BJ (cell line): ENCODE measurements around the gene PI16. TPM values are rescaled to one million over a fixed set of nuclear protein-coding genes. Genes with fewer than 3 reads are reported as not detected.

ENCODE experiments used
- CTCF ChIA-PET: fragments of 350-600 bp; formaldehyde crosslinking; extraction: SDS; loops from one replicate; lab custom pipeline; 2021; ENCODE audit warnings: antibody characterized with exemption, inconsistent platforms; lab: Yijun Ruan, JAX
- POLR2A ChIA-PET: fragments of 300-600 bp; sonication (Branson Sonifier 250); formaldehyde crosslinking; extraction: SDS; loops from one replicate; lab custom pipeline; 2021; ENCODE audit warnings: antibody characterized with exemption; lab: Charles Lee
- DNase-seq: peaks from one replicate; pipeline ENCODE4 v3.0.0-alpha.2; 2011; ENCODE audit warnings: low read depth
- H3K27me3 ChIP-seq: 2 replicates; pipeline ENCODE4 v1.6.0; 2011; ENCODE audit warnings: low read length; ENCODE audit not compliant: control insufficient read depth, insufficient read depth
- H3K36me3 ChIP-seq: 2 replicates; pipeline ENCODE4 v1.5.1; 2011; ENCODE audit warnings: low read length; ENCODE audit not compliant: control insufficient read depth, insufficient read depth
- H3K4me3 ChIP-seq: 2 replicates; pipeline ENCODE4 v1.5.1; 2011; ENCODE audit warnings: low read depth, mild to moderate bottlenecking, control low read depth, low read length
- CTCF ChIP-seq: IDR thresholded peaks from 2 replicates; pipeline ENCODE4 v1.5.1; 2011; ENCODE audit warnings: low read depth, mild to moderate bottlenecking, control low read depth, inconsistent platforms, low read length, moderate library complexity; ENCODE audit not compliant: insufficient read depth
- polyA plus RNA-seq: library from polyadenylated mRNA; depleted of rRNA; stranded (reverse); fragments of >200 nt; gene quantifications from 2 replicates; pipeline ENCODE4 v1.2.3, GENCODE V29; 2011

The PI16 gene
- polyA plus RNA-seq, 1 experiment: 0.21 TPM

- Histone ChIP-seq H3K27me3 (no peaks in the 10 kb centered on the region), H3K36me3 (peaks cover 35% of the 10 kb centered on the region), H3K4me3 (no peak overlapping the region)
- CTCF ChIA-PET: interaction anchor here (1.0 to 8.6 kb wide), 5 partner anchors 8 to 218 kb away, joined by 3 to 61 read pairs (median 3); partner anchors contain the start of genes C6orf89 and MTCH1
- TF ChIP-seq CTCF: peak; percentile 45; the same call in 1 of the 2 replicates
- DNase-seq: no peak
- POLR2A ChIA-PET: interaction anchor here (0.6 kb wide), 1 partner anchor 101 kb away, joined by 3 read pairs; no protein-coding TSS in a partner anchor
Measured at GRCh38 chr6:36977470-36977941, 23.0 kb downstream of the PI16 start.

- CTCF ChIA-PET: interaction anchor here (0.6 to 8.6 kb wide), 29 partner anchors 10 to 212 kb away, joined by 3 to 61 read pairs (median 4); partner anchors contain the start of genes C6orf89 and PI16
- no peak for DNase-seq
- no peak overlapping the region for H3K4me3 ChIP-seq
- H3K36me3 ChIP-seq: peaks cover 32% of the 10 kb centered on the region
- no peak for TF ChIP-seq CTCF
- no peaks in the 10 kb centered on the region for H3K27me3 ChIP-seq
- POLR2A ChIA-PET: no interaction called here
Measured at GRCh38 chr6:36978421-36979346, 24.1 kb downstream of the PI16 start.

- no peak overlapping the region for H3K4me3 ChIP-seq
- peak; percentile 90 for TF ChIP-seq CTCF
- DNase-seq: no peak
- POLR2A ChIA-PET: no interaction called here
- CTCF ChIA-PET: interaction anchor here (0.6 to 8.6 kb wide), 31 partner anchors 8 to 213 kb away, joined by 3 to 61 read pairs (median 4); partner anchors contain the start of genes C6orf89 and PI16
- H3K27me3 ChIP-seq: no peaks in the 10 kb centered on the region
- peaks cover 32% of the 10 kb centered on the region for H3K36me3 ChIP-seq
Measured at GRCh38 chr6:36979347-36979742, 24.8 kb downstream of the PI16 start.

- Histone ChIP-seq H3K27me3 (no peaks in the 10 kb centered on the region), H3K36me3 (peaks cover 30% of the 10 kb centered on the region), H3K4me3 (no peak overlapping the region)
- ChIA-PET CTCF (interaction anchor here (1.2 to 8.6 kb wide), 12 partner anchors 8 to 213 kb away, joined by 3 to 61 read pairs (median 8); partner anchors contain the start of genes C6orf89 and PI16), POLR2A (no interaction called here)
- DNase-seq: no peak
- TF ChIP-seq CTCF: no peak
Measured at GRCh38 chr6:36980129-36980528, 25.6 kb downstream of the PI16 start.
